ENCODE results near the gene APBB2. TPM values are rescaled to one million over a fixed set of nuclear protein-coding genes. Genes with fewer than 3 reads are reported as not detected.
A peak's percentile ranks its signal among the peaks of the same experiment; 100 is the strongest.

APBB2 gene
- total RNA-seq, 4 donors from 2014 or later: 66.3 to 133 (median 90.2) TPM

DNA sequence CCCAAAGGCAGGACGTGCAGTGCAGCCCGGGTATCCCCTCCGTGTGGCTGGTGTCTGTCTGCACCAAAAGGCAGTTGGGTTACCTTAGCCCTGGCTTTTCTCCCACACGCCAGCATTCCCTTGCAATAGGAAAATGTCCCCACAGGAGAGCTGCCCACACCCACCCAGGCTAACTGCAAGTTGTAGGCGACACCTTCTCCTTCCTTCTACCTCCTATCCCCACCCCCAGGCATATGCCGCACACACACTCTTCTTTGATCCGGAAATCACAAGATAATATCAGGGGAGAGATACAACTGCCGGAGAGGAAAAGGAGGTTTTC lies 444 bp upstream of the APBB2 start:
- no peaks in the 10 kb centered on the region for H3K27me3 ChIP-seq
- H3K27ac ChIP-seq: peak overlapping the region in 3 of 4 donors; percentile 76 to 92 (median 89)
- no peaks in the 10 kb centered on the region for H3K36me3 ChIP-seq
- TF ChIP-seq EP300 (IDR thresholded peaks at IDR 0.05) (no peak), POLR2AphosphoS5 (IDR thresholded peaks at IDR 0.05) (no peak), POLR2A (IDR thresholded peaks at IDR 0.05) (no peak)
- TF ChIP-seq, protein P1, sequence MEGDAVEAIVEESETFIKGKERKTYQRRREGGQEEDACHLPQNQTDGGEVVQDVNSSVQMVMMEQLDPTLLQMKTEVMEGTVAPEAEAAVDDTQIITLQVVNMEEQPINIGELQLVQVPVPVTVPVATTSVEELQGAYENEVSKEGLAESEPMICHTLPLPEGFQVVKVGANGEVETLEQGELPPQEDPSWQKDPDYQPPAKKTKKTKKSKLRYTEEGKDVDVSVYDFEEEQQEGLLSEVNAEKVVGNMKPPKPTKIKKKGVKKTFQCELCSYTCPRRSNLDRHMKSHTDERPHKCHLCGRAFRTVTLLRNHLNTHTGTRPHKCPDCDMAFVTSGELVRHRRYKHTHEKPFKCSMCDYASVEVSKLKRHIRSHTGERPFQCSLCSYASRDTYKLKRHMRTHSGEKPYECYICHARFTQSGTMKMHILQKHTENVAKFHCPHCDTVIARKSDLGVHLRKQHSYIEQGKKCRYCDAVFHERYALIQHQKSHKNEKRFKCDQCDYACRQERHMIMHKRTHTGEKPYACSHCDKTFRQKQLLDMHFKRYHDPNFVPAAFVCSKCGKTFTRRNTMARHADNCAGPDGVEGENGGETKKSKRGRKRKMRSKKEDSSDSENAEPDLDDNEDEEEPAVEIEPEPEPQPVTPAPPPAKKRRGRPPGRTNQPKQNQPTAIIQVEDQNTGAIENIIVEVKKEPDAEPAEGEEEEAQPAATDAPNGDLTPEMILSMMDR (IDR thresholded peaks at IDR 0.05): peak in 1 of 4 experiments; percentile 1
- H3K4me1 ChIP-seq: peaks cover 0 to 58% (median 3%) of the 10 kb centered on the region in 3 donors
- H3K4me3 ChIP-seq: peak overlapping the region in 1 of 2 donors; percentile 90
- H3K9me3 ChIP-seq: no peaks in the 10 kb centered on the region
- ATAC-seq: no peak
- 40 to 58% methylated on average over 2 to 4 of the region's 8 CpGs for WGBS, 2 donors (ENCODE audit: low coverage in 1 of 2)

DNA sequence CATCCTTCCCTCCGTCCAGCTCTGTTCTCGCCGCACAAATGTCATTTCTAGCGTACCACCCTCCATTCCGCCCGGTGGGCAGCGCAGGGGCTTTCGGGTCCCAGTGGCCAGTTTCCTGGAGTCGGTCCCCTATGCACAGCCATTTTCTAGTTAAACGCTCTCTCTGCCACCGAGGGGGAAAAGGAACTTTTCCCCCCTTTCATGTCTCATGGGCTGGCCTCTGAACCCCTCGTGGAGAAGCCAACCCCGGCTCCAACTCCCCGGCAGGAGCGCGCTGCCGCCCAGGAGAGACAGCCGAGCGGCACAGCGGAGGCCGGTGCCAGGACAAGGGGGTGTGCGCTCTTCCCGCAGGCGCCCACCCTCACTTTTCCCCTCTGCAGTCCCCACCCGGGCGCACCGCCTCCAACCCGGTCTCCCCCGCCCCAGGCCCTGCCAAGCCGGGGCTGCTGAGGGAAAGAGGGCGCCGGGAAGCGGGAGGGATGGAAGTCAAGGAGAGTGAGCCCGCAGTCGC lies 662 bp downstream of the APBB2 start:
- peak overlapping the region; percentile 4 to 92 (median 82) for H3K27ac ChIP-seq
- H3K9me3 ChIP-seq: no peaks in the 10 kb centered on the region
- peak overlapping the region; percentile 54 to 90 for H3K4me3 ChIP-seq
- peaks cover 0 to 64% (median 3%) of the 10 kb centered on the region in 3 donors for H3K4me1 ChIP-seq
- 3% methylated on average over 8 of the region's 35 CpGs; no CpG with 5 or more reads in 1 of the 2 donors for WGBS, 2 donors (ENCODE audit: low coverage in 1 of 2)
- no peaks in the 10 kb centered on the region for H3K36me3 ChIP-seq
- peak; percentile 1 for ATAC-seq
- H3K27me3 ChIP-seq: no peaks in the 10 kb centered on the region
- TF ChIP-seq EP300 (IDR thresholded peaks at IDR 0.05) (no peak), POLR2A (IDR thresholded peaks at IDR 0.05) (no peak), POLR2AphosphoS5 (IDR thresholded peaks at IDR 0.05) (no peak)
- TF ChIP-seq, protein P1 (IDR thresholded peaks at IDR 0.05): no peak

DNA sequence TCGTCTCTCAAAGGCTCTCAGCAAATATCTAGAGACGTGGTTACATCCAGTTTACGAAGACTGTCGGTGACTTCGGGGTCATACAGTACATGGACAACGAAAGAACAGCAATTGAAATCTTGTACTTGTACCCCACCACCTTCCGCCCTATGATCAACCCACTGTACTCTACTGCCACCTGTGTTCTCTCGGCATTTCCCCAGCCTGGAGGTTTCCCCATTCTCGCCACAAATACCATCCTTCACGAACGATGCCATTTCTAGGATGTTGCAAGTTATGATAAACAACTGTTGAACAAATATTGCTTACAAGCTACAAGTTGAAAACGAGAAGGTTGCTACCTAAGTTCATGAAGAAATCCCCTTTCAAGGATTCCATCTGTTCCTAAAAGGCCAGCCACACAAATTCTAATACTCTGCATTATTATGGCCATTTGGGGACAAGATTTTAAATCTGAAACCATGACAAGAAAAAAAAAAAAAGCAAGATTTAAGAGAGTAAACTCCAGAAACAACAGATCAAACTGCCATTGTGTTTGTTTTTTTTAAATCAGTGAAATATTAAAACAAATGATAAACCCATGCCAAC lies 1.6 kb downstream of the APBB2 start:
- Histone ChIP-seq H3K9me3 (no peaks in the 10 kb centered on the region), H3K27ac (peak overlapping the region in 1 of 4 donors; percentile 89), H3K36me3 (no peaks in the 10 kb centered on the region), H3K27me3 (no peaks in the 10 kb centered on the region), H3K4me1 (peaks cover 0 to 74% (median 3%) of the 10 kb centered on the region in 3 donors), H3K4me3 (peak overlapping the region; percentile 54 to 90)
- WGBS, 2 donors (ENCODE audit: low coverage in 1 of 2): 20 to 28% methylated on average over 12 of the region's 12 CpGs
- ATAC-seq: no peak
- TF ChIP-seq, protein P1 (IDR thresholded peaks at IDR 0.05): peak; percentile 46 to 81 (median 60)
- TF ChIP-seq EP300 (IDR thresholded peaks at IDR 0.05) (no peak), POLR2AphosphoS5 (IDR thresholded peaks at IDR 0.05) (peak; percentile 30)

DNA sequence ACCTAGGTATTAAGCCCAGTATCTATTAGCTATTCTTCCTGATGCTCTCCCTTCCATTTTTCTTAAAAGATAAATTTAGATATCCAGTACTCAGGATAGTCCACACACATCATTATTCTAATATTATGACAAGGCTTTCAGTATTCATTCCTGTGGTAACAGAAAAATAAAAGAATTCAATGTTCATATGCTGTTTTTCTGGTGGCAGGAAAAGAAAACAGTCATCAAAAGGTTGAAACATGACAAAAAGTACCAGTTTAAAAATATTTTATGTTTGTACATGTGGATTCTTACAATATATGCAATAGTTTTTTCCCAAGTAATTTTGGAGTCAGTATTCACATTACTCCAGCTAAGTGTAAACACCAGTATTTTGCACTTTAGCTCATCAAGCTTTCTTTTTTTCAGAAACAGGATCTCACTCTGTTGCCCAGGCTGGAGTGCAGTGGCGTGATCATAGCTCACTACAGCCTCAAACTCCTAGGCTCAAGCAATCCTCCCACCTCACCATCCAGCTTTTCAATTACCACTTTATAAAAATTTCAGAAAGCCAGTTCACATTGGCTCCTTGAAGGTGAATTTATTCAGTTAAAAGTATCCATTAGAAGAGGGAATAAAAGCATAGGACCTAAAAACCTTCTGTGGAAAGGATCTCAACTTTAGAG lies 2.3 kb downstream of the APBB2 start:
- H3K27ac ChIP-seq: no peak overlapping the region

More for the DNA sequence above, 2.3 kb downstream of the APBB2 start:
- 60 to 94% methylated on average over 1 of the region's 1 CpG for WGBS, 2 donors (ENCODE audit: low coverage in 1 of 2)
- ATAC-seq: no peak
- Histone ChIP-seq H3K4me1 (peaks cover 0 to 78% (median 3%) of the 10 kb centered on the region in 3 donors), H3K4me3 (peak overlapping the region; percentile 54 to 90), H3K9me3 (no peaks in the 10 kb centered on the region), H3K36me3 (no peaks in the 10 kb centered on the region), H3K27me3 (no peaks in the 10 kb centered on the region)
- TF ChIP-seq, protein P1 (IDR thresholded peaks at IDR 0.05): no peak
- no peak for TF ChIP-seq EP300 (IDR thresholded peaks at IDR 0.05)
- no peak for TF ChIP-seq POLR2A (IDR thresholded peaks at IDR 0.05)
- TF ChIP-seq POLR2AphosphoS5 (IDR thresholded peaks at IDR 0.05): no peak

All from gastroesophageal sphincter (tissue), 4 donors.